Gastroesophageal sphincter (tissue), 4 donors: Measurements from ENCODE around the gene ADGRG1. TPM values are rescaled to one million over a fixed set of nuclear protein-coding genes. Genes with fewer than 3 reads are reported as not detected.
A peak's percentile ranks its signal among the peaks of the same experiment; 100 is the strongest.

Experiments used
- ATAC-seq: fragments of 150-250 bp; one replicate; pipeline ENCODE4 v1.9.1; 2016; ENCODE audit warnings: mild to moderate bottlenecking, moderate library complexity
- H3K27ac ChIP-seq, 4 donors: fragments of 200-600 bp; sonication (generic) in 3 of 4; 1 replicate in 3 of 4; 2 replicates in 1 of 4; pipeline ENCODE4 v1.5.1; 2016 to 2019
- H3K27me3 ChIP-seq: fragments of 200-600 bp; sonication (generic); one replicate; pipeline ENCODE4 v1.5.1; 2019
- H3K36me3 ChIP-seq, 2 donors: fragments of 200-600 bp; sonication (generic); one replicate each; pipeline ENCODE4 v1.5.1; 2019; ENCODE audit warnings: control low read depth in 1 of 2
- H3K4me1 ChIP-seq, 3 donors: fragments of 200-600 bp; sonication (generic); 1 replicate in 2 of 3; 2 replicates in 1 of 3; pipeline ENCODE4 v1.5.1; 2016 to 2019; ENCODE audit warnings: control low read depth in 2 of 3
- H3K4me3 ChIP-seq, 2 donors: fragments of 200-600 bp; sonication (generic); one replicate each; pipeline ENCODE4 v1.5.1; 2019; ENCODE audit warnings: mild to moderate bottlenecking in 1 of 2, moderate library complexity in 1 of 2
- H3K9me3 ChIP-seq, 3 donors: fragments of 200-600 bp; sonication (generic); one replicate each; pipeline ENCODE4 v1.5.1; 2017 to 2019; ENCODE audit warnings: control low read depth in 2 of 3
- EP300 ChIP-seq: sonication (generic); formaldehyde crosslinking; IDR thresholded peaks from one replicate; pipeline ENCODE4 v1.6.1; 2017; ENCODE audit warnings: antibody characterized with exemption, mild to moderate bottlenecking
- POLR2A ChIP-seq, 2 donors: fragments of 450-650 bp; IDR thresholded peaks; one replicate each; pipeline ENCODE4 v1.6.1; 2017; ENCODE audit warnings: antibody characterized with exemption in 2 of 2, mild to moderate bottlenecking in 2 of 2, moderate library complexity in 1 of 2
- POLR2AphosphoS5 ChIP-seq: sonication (generic); formaldehyde crosslinking; IDR thresholded peaks from one replicate; pipeline ENCODE4 v1.6.1; 2017; ENCODE audit warnings: antibody characterized with exemption
- WGBS, 2 donors: methylation state at CpG; one replicate each; pipeline ENCODE4 v1.1.5; 2018; ENCODE audit warnings: low coverage in 1 of 2; 5-methylcytosine and 5-hydroxymethylcytosine counted together
- total RNA-seq, 4 donors: library from RNA; depleted of rRNA; stranded (reverse); fragments of >200 nt; gene quantifications; one replicate each; pipeline ENCODE4 v1.1.0, GENCODE V29; 2016
- TF ChIP-seq, protein P1 (sequence below), 4 experiments: fragments of 200-600 bp in 2 of 4; fragments of 450-650 bp in 2 of 4; sonication (generic) in 1 of 4; IDR thresholded peaks; one replicate each; pipeline ENCODE4 v1.5.1; 2017 to 2019; ENCODE audit warnings: antibody characterized with exemption in 4 of 4, mild to moderate bottlenecking in 2 of 4, moderate library complexity in 2 of 4

Gene ADGRG1
- total RNA-seq, 4 donors from 2014 or later = 7.0 to 20.1 (median 12.6) TPM

DNA sequence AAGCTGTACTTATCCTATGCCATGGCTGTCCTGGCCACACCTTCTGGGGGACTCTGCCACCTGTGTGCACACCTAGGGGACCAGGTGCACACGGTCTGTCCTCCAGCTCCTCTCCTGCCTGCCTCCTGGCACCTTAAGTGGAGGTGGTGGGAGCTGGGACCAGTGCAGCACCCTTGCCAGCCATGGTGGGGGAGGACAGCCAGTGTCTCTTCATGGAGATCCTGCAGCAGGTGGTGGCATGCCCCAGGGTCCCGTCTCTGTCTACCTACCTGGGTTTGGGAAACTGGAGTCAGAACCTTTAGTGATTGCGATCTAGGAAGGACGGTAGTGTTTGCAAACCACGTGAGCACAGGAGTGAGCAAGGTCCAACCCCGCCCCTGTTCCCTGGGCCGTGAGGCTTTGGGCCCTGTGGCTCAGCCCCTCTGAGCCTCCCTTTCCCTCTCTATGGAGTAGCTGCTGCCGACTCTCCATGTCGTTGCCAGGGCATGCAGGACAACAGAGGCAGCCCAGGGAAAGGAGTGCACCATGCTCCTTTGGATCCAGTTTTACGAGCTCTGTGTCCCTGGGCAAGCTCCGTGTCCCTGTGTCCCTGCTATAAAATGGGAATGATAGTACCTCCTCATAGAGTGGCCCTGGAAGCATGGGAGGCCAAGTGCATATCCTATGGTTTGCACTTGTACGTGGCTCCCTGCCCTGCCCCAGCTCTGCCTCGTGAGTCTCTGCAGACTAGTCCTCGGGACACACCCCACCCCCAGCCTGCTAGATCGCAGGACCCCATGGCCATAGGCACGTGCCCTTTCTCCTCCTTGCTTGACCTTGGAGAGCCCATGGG is 7.1 kb downstream of the ADGRG1 start:
- ATAC-seq = no peak
- H3K36me3 ChIP-seq = no peaks in the 10 kb centered on the region
- no peak for TF ChIP-seq EP300
- no peak for TF ChIP-seq POLR2AphosphoS5
- TF ChIP-seq, protein P1, sequence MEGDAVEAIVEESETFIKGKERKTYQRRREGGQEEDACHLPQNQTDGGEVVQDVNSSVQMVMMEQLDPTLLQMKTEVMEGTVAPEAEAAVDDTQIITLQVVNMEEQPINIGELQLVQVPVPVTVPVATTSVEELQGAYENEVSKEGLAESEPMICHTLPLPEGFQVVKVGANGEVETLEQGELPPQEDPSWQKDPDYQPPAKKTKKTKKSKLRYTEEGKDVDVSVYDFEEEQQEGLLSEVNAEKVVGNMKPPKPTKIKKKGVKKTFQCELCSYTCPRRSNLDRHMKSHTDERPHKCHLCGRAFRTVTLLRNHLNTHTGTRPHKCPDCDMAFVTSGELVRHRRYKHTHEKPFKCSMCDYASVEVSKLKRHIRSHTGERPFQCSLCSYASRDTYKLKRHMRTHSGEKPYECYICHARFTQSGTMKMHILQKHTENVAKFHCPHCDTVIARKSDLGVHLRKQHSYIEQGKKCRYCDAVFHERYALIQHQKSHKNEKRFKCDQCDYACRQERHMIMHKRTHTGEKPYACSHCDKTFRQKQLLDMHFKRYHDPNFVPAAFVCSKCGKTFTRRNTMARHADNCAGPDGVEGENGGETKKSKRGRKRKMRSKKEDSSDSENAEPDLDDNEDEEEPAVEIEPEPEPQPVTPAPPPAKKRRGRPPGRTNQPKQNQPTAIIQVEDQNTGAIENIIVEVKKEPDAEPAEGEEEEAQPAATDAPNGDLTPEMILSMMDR (IDR thresholded peaks at IDR 0.05) = no peak
- TF ChIP-seq POLR2A (IDR thresholded peaks at IDR 0.05) = no peak
- WGBS, 2 donors = 83% methylated on average over 7 of the region's 16 CpGs; no CpG with 5 or more reads in 1 of the 2 donors
- peaks cover 48% of the 10 kb centered on the region for H3K27me3 ChIP-seq
- peaks cover 0 to 56% (median 11%) of the 10 kb centered on the region in 3 donors for H3K4me1 ChIP-seq
- H3K9me3 ChIP-seq = no peaks in the 10 kb centered on the region
- H3K27ac ChIP-seq = peak overlapping the region in 2 of 4 donors; percentile 37 to 65
- no peak overlapping the region for H3K4me3 ChIP-seq

GRCh38 chr16:57636184-57636583 is 7.8 kb downstream of the ADGRG1 start:
- H3K4me1 ChIP-seq = peaks cover 0 to 56% (median 11%) of the 10 kb centered on the region in 3 donors
- WGBS, 2 donors = 91% methylated on average over 4 of the region's 5 CpGs; no CpG with 5 or more reads in 1 of the 2 donors
- H3K36me3 ChIP-seq = no peaks in the 10 kb centered on the region
- peaks cover 41% of the 10 kb centered on the region for H3K27me3 ChIP-seq
- H3K27ac ChIP-seq = peak overlapping the region in 3 of 4 donors; percentile 54 to 65 (median 64)
- no peak for TF ChIP-seq POLR2AphosphoS5
- TF ChIP-seq POLR2A (IDR thresholded peaks at IDR 0.05) = no peak
- TF ChIP-seq, protein P1 (IDR thresholded peaks at IDR 0.05) = no peak
- no peak for TF ChIP-seq EP300
- no peaks in the 10 kb centered on the region for H3K9me3 ChIP-seq
- no peak overlapping the region for H3K4me3 ChIP-seq
- ATAC-seq = no peak

- 51 to 93% methylated on average over 5 to 6 of the region's 8 CpGs for WGBS, 2 donors
- Histone ChIP-seq H3K27ac (peak overlapping the region in 3 of 4 donors; percentile 54 to 65 (median 64)), H3K36me3 (no peaks in the 10 kb centered on the region), H3K4me1 (peaks cover 0 to 55% (median 11%) of the 10 kb centered on the region in 3 donors), H3K9me3 (no peaks in the 10 kb centered on the region), H3K4me3 (no peak overlapping the region), H3K27me3 (peaks cover 35% of the 10 kb centered on the region)
- TF ChIP-seq, protein P1 (IDR thresholded peaks at IDR 0.05) = no peak
- TF ChIP-seq POLR2A (IDR thresholded peaks at IDR 0.05) (no peak), EP300 (no peak), POLR2AphosphoS5 (no peak)
- ATAC-seq = peak; percentile 32
Observed at GRCh38 chr16:57637020-57637419, 8.6 kb downstream of the ADGRG1 start.

GRCh38 chr16:57637424-57637823 is 9.0 kb downstream of the ADGRG1 start:
- peaks cover 0 to 51% (median 11%) of the 10 kb centered on the region in 3 donors for H3K4me1 ChIP-seq
- no peaks in the 10 kb centered on the region for H3K36me3 ChIP-seq
- H3K9me3 ChIP-seq = no peaks in the 10 kb centered on the region
- H3K27ac ChIP-seq = peak overlapping the region in 3 of 4 donors; percentile 54 to 65 (median 64)
- peak; percentile 38 for ATAC-seq
- no peak overlapping the region for H3K4me3 ChIP-seq
- TF ChIP-seq, protein P1 (IDR thresholded peaks at IDR 0.05) = no peak
- TF ChIP-seq POLR2A (IDR thresholded peaks at IDR 0.05) = no peak
- TF ChIP-seq EP300 = no peak
- no peak for TF ChIP-seq POLR2AphosphoS5
- H3K27me3 ChIP-seq = peaks cover 35% of the 10 kb centered on the region
- WGBS, 2 donors = 0 to 60% methylated on average over 1 to 2 of the region's 8 CpGs
